ENCODE results near the gene MAP3K19. TPM values are rescaled to one million over a fixed set of nuclear protein-coding genes. Genes with fewer than 3 reads are reported as not detected.

The MAP3K19 gene
- total RNA-seq, 1 experiment from 2014 or later: not detected

DNA sequence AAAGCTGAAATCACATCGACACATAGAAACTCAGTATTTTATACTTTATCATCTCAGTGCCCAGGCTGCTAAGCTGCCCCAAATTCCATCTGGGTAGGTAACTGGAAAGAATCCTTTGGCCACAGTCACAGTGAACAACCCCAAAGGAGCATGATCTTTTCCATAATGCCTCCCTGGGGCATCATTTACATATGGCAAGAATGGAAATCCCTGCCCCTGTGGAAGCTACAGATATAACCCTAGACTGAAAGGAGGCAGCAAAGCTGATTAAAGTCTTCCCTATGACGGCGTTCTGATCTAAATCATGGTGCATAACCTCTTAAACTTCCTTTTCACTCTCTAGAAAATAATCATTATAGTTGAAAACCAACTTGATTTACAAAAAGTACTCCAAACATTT is 41.5 kb downstream of the MAP3K19 start:
- no peaks in the 10 kb centered on the region for H3K4me1 ChIP-seq (ENCODE audit: control insufficient read depth in 1 of 2, insufficient read depth in 2 of 2, low read length in 2 of 2)
- DNase-seq (ENCODE audit: low read depth, low spot score): no peak
- RAD21 ChIA-PET (ENCODE audit: low non-redundant PET in 1 of 2, low total read pairs in 2 of 2, uncharacterized antibody in 2 of 2, unreplicated experiment in 2 of 2): no interaction called here
- H4K20me1 ChIP-seq (ENCODE audit: insufficient read depth): no peaks in the 10 kb centered on the region
- H3K9me3 ChIP-seq (ENCODE audit: control insufficient read depth in 1 of 2, insufficient read depth in 1 of 2, low read depth in 1 of 2, low read length in 2 of 2): no peaks in the 10 kb centered on the region
- no peak overlapping the region for H3K27ac ChIP-seq (ENCODE audit: low read depth, low read length)
- no peak overlapping the region for H3K4me3 ChIP-seq (replicated peaks in 1 of 2; ENCODE audit: low read depth in 1 of 2, low read length in 2 of 2)
- POLR2A ChIA-PET: no interaction called here
- no peak for TF ChIP-seq JUND (IDR thresholded peaks at IDR 0.05)
- TF ChIP-seq CBX3 (IDR thresholded peaks at IDR 0.05; ENCODE audit: low read depth): no peak
- TF ChIP-seq SRF (IDR thresholded peaks at IDR 0.05; ENCODE audit: low read depth): no peak
- CTCF ChIA-PET: interaction anchor here (1.0 to 3.6 kb wide), 3 partner anchors 17 to 703 kb away, joined by 5 to 45 read pairs (median 6); no protein-coding TSS in a partner anchor
- no peaks in the 10 kb centered on the region for H3K79me2 ChIP-seq (ENCODE audit: insufficient read depth, low read length)
- no peak overlapping the region for H2AFZ ChIP-seq (ENCODE audit: low read depth, low read length, poor library complexity, severe bottlenecking)
- no peaks in the 10 kb centered on the region for H3K9me2 ChIP-seq (ENCODE audit: insufficient read depth)
- no TSS peak for BruUV-seq (replicated peaks)
- H3K36me3 ChIP-seq (ENCODE audit: control insufficient read depth in 1 of 2, insufficient read depth in 2 of 2, low read length in 2 of 2): no peaks in the 10 kb centered on the region
- intact Hi-C loops (cut with micrococcal nuclease): loop anchor here (2.0 to 10.0 kb wide), 3 partner anchors 159 to 419 kb away; no protein-coding TSS in a partner anchor
- H3K4me2 ChIP-seq (ENCODE audit: low read length): no peak overlapping the region
- no peak overlapping the region for H3K9ac ChIP-seq (ENCODE audit: low read length)
- no peak for ATAC-seq
- peaks cover 4% of the 10 kb centered on the region; the same call in 1 of the 2 replicates for H3K27me3 ChIP-seq (ENCODE audit: insufficient read depth, low read length)

DNA sequence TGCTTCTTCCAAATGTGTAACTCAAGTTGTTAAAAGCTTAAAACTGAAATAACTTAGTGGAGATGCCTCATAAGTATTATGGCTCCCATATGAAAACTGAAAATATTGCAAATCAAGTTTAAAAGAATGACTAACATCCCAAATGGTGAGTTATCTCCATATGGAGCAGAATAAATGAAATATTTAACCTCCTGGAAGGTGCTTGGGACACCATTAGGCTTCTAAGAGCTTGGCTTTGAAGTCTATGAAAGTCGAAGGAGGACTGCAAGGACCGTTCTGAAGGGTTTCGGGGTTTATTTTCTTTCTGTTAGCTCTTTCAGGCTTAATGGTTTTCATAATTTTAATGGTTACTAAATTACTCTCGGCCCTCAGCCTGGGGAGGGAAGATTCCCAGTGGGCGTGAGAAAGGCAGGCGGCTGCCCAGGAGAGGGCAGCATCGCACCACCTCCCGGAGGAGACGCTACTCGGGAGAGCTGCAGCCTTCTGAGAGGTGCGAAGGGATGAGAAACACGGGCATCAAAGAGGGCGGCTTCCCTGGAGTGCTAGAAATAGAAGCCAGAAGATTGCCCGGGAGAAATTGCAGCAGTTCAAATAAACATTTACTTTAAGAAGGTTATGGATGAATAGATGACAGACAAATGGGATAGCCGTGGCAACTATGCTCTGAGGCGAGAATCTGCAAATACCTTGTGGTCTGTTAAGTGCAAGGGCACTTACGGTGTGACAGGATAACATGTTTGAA is 43.1 kb downstream of the MAP3K19 start:
- intact Hi-C loops (cut with micrococcal nuclease): loop anchor here (1.0 to 10.0 kb wide), 9 partner anchors 161 to 1378 kb away; no protein-coding TSS in a partner anchor
- Histone ChIP-seq H3K36me3 (ENCODE audit: control insufficient read depth in 1 of 2, insufficient read depth in 2 of 2, low read length in 2 of 2) (no peaks in the 10 kb centered on the region), H3K4me1 (ENCODE audit: control insufficient read depth in 1 of 2, insufficient read depth in 2 of 2, low read length in 2 of 2) (no peaks in the 10 kb centered on the region), H3K4me3 (replicated peaks in 1 of 2; ENCODE audit: low read depth in 1 of 2, low read length in 2 of 2) (no peak overlapping the region), H3K9me2 (ENCODE audit: insufficient read depth) (no peaks in the 10 kb centered on the region), H3K9me3 (ENCODE audit: control insufficient read depth in 1 of 2, insufficient read depth in 1 of 2, low read depth in 1 of 2, low read length in 2 of 2) (no peaks in the 10 kb centered on the region), H4K20me1 (ENCODE audit: insufficient read depth) (no peaks in the 10 kb centered on the region), H3K27ac (ENCODE audit: low read depth, low read length) (no peak overlapping the region), H2AFZ (ENCODE audit: low read depth, low read length, poor library complexity, severe bottlenecking) (peak overlapping the region; percentile 46), H3K9ac (ENCODE audit: low read length) (no peak overlapping the region), H3K4me2 (ENCODE audit: low read length) (peak overlapping the region; percentile 21; the same call in 1 of the 2 replicates), H3K27me3 (ENCODE audit: insufficient read depth, low read length) (peaks cover 4% of the 10 kb centered on the region; the same call in 1 of the 2 replicates), H3K79me2 (ENCODE audit: insufficient read depth, low read length) (no peaks in the 10 kb centered on the region)
- ChIA-PET RAD21 (ENCODE audit: low non-redundant PET in 1 of 2, low total read pairs in 2 of 2, uncharacterized antibody in 2 of 2, unreplicated experiment in 2 of 2) (interaction anchor here in 1 of 2 experiments (0.5 to 1.7 kb wide), 3 partner anchors 462 to 794 kb away, joined by 3 to 12 read pairs (median 4); no protein-coding TSS in a partner anchor), POLR2A (interaction anchor here (0.8 kb wide), 1 partner anchor 581 kb away, joined by 3 read pairs; no protein-coding TSS in a partner anchor), CTCF (interaction anchor here (0.6 to 3.6 kb wide), 17 partner anchors 8 to 1380 kb away, joined by 3 to 45 read pairs (median 3); no protein-coding TSS in a partner anchor)
- ATAC-seq (peak; percentile 100), DNase-seq (ENCODE audit: low read depth, low spot score) (peak; percentile 48)
- no TSS peak for BruUV-seq (replicated peaks)
- 0 out of 2 replicates have a peak, but pooled peaks have one; percentile 23 for TF ChIP-seq CBX3 (IDR thresholded peaks at IDR 0.05; ENCODE audit: low read depth)
- TF ChIP-seq, protein P1, sequence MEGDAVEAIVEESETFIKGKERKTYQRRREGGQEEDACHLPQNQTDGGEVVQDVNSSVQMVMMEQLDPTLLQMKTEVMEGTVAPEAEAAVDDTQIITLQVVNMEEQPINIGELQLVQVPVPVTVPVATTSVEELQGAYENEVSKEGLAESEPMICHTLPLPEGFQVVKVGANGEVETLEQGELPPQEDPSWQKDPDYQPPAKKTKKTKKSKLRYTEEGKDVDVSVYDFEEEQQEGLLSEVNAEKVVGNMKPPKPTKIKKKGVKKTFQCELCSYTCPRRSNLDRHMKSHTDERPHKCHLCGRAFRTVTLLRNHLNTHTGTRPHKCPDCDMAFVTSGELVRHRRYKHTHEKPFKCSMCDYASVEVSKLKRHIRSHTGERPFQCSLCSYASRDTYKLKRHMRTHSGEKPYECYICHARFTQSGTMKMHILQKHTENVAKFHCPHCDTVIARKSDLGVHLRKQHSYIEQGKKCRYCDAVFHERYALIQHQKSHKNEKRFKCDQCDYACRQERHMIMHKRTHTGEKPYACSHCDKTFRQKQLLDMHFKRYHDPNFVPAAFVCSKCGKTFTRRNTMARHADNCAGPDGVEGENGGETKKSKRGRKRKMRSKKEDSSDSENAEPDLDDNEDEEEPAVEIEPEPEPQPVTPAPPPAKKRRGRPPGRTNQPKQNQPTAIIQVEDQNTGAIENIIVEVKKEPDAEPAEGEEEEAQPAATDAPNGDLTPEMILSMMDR (IDR thresholded peaks at IDR 0.05 in 2 of 3, conservative IDR thresholded peaks at IDR 0.05 in 1 of 3; ENCODE audit: borderline replicate concordance in 1 of 3, insufficient read depth in 1 of 3, low read depth in 2 of 3, low read length in 2 of 3): peak; percentile 83 to 97 (median 96)
- TF ChIP-seq TCF7L2 (IDR thresholded peaks at IDR 0.05; ENCODE audit: borderline replicate concordance, extremely low read depth, insufficient read depth, insufficient read length): peak; percentile 55
- TF ChIP-seq, protein P2, sequence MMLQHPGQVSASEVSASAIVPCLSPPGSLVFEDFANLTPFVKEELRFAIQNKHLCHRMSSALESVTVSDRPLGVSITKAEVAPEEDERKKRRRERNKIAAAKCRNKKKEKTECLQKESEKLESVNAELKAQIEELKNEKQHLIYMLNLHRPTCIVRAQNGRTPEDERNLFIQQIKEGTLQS (IDR thresholded peaks at IDR 0.05): no peak
- no peak for TF ChIP-seq SIN3A (IDR thresholded peaks at IDR 0.05; ENCODE audit: low read depth)
- TF ChIP-seq, protein P3, sequence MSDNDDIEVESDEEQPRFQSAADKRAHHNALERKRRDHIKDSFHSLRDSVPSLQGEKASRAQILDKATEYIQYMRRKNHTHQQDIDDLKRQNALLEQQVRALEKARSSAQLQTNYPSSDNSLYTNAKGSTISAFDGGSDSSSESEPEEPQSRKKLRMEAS (IDR thresholded peaks at IDR 0.05): peak; percentile 88
- peak; percentile 97 for TF ChIP-seq RAD21 (IDR thresholded peaks at IDR 0.05; ENCODE audit: low read depth)

Data from HCT116 (cell line).